OCI-LY7 (cell line): ENCODE results near the gene PIERCE2. TPM values are rescaled to one million over a fixed set of nuclear protein-coding genes. Genes with fewer than 3 reads are reported as not detected.

Experiments
- BruUV-seq: library from RNA; stranded (reverse); fragments of 400-500 nt; replicated peaks from 2 replicates; lab custom pipeline; 2021; lab: Mats Ljungman, UMichigan
- CTCF ChIA-PET: fragments of 300-600 bp; sonication (Branson Sonifier 250); formaldehyde crosslinking; loops from one replicate; lab custom pipeline; 2022; ENCODE audit warnings: antibody characterized with exemption; ENCODE audit not compliant: unreplicated experiment; lab: Charles Lee
- POLR2A ChIA-PET: fragments of 300-600 bp; sonication (Branson Sonifier 250); formaldehyde crosslinking; loops from one replicate; lab custom pipeline; 2022; ENCODE audit warnings: antibody characterized with exemption; lab: Charles Lee
- DNase-seq: peaks from one replicate; pipeline ENCODE4 v3.0.0-alpha.2; 2015; ENCODE audit warnings: low spot score
- H2AFZ ChIP-seq: fragments of 200-600 bp; sonication (generic), shearing (Covaris generic); 2 replicates; pipeline ENCODE4 v1.6.1; 2014; ENCODE audit warnings: mild to moderate bottlenecking, antibody characterized with exemption, low read length, moderate library complexity
- H3K27ac ChIP-seq: fragments of 200-600 bp; sonication (generic); 2 replicates; pipeline ENCODE4 v1.5.1; 2014; ENCODE audit warnings: mixed run types, low read depth, mild to moderate bottlenecking, moderate library complexity, low read length, inconsistent platforms; ENCODE audit not compliant: poor library complexity, severe bottlenecking
- H3K36me3 ChIP-seq: fragments of 200-600 bp; sonication (generic); 2 replicates; pipeline ENCODE4 v1.6.1; 2014; ENCODE audit warnings: mild to moderate bottlenecking, antibody characterized with exemption, low read length, moderate library complexity, mixed read lengths; ENCODE audit not compliant: insufficient read depth
- H3K4me1 ChIP-seq: fragments of 200-600 bp; sonication (generic); 2 replicates; pipeline ENCODE4 v1.5.1; 2014; ENCODE audit warnings: mild to moderate bottlenecking, low read length; ENCODE audit not compliant: insufficient read depth, poor library complexity, severe bottlenecking
- H3K4me2 ChIP-seq: fragments of 200-600 bp; sonication (generic); 2 replicates; pipeline ENCODE4 v1.6.1; 2014; ENCODE audit warnings: mild to moderate bottlenecking, low read length
- H3K4me3 ChIP-seq: fragments of 200-600 bp; sonication (generic); 2 replicates; pipeline ENCODE4 v1.5.1; 2014; ENCODE audit warnings: mild to moderate bottlenecking, low read depth, low read length; ENCODE audit not compliant: poor library complexity, severe bottlenecking
- H3K79me2 ChIP-seq: fragments of 200-600 bp; sonication (generic); 2 replicates; pipeline ENCODE4 v1.6.1; 2016; ENCODE audit warnings: low read depth, mild to moderate bottlenecking, low read length, moderate library complexity, mixed read lengths; ENCODE audit not compliant: insufficient read depth
- H3K9me2 ChIP-seq: fragments of 200-600 bp; sonication (generic); 2 replicates; pipeline ENCODE4 v1.6.1; 2016; ENCODE audit warnings: mild to moderate bottlenecking, low read length, mixed read lengths; ENCODE audit not compliant: insufficient read depth
- H3K9me3 ChIP-seq: fragments of 200-600 bp; sonication (generic); 2 replicates; pipeline ENCODE4 v1.6.1; 2014; ENCODE audit warnings: mild to moderate bottlenecking, mixed run types, low read length, mixed read lengths
- H4K20me1 ChIP-seq: fragments of 200-600 bp; sonication (generic); 2 replicates; pipeline ENCODE4 v1.6.1; 2014; ENCODE audit warnings: mild to moderate bottlenecking, antibody characterized with exemption, low read length, moderate library complexity, mixed read lengths; ENCODE audit not compliant: insufficient read depth
- CTCF ChIP-seq: fragments of 200-600 bp; sonication (generic); conservative IDR thresholded peaks from 2 replicates; pipeline ENCODE4 v1.5.1; 2014; ENCODE audit warnings: mild to moderate bottlenecking, antibody characterized with exemption, low read length, moderate library complexity, mixed read lengths
- EZH2phosphoT487 ChIP-seq: fragments of 200-600 bp; sonication (generic); IDR thresholded peaks from 2 replicates; pipeline ENCODE4 v1.6.1; 2018; ENCODE audit warnings: low read depth, borderline replicate concordance, mild to moderate bottlenecking, mixed run types, antibody characterized with exemption, low read length, moderate library complexity, mixed read lengths
- intact Hi-C: fragments of 100-400 bp; cut with micrococcal nuclease; formaldehyde crosslinking; loops from one replicate; pipeline ENCODE4 v1.10.0; 2022; ENCODE audit not compliant: unreplicated experiment
- total RNA-seq, 2 experiments: library from RNA; depleted of rRNA in 1 of 2; stranded (reverse); fragments of >200 nt in 1 of 2; shearing (Covaris generic) in 1 of 2; gene quantifications; 2 replicates each; pipeline ENCODE4 v1.2.3, GENCODE V29; 2014 to 2022

PIERCE2 gene
- total RNA-seq, 2 experiments from 2014 or later: 1.3 to 2.1 TPM

- Histone ChIP-seq H3K4me1 (no peaks in the 10 kb centered on the region), H4K20me1 (no peaks in the 10 kb centered on the region), H3K4me3 (no peak overlapping the region), H3K36me3 (no peaks in the 10 kb centered on the region), H2AFZ (no peak overlapping the region), H3K27ac (no peak overlapping the region), H3K4me2 (no peak overlapping the region), H3K9me3 (no peaks in the 10 kb centered on the region), H3K9me2 (no peaks in the 10 kb centered on the region), H3K79me2 (no peaks in the 10 kb centered on the region)
- ChIA-PET CTCF (no interaction called here), POLR2A (no interaction called here)
- intact Hi-C loops: no loop called here
- TF ChIP-seq CTCF (no peak), EZH2phosphoT487 (no peak)
- DNase-seq: no peak
- BruUV-seq: no TSS peak
Measured at GRCh38 chr15:55420171-55420866, 12.0 kb downstream of the PIERCE2 start.

- no TSS peak for BruUV-seq
- H3K27ac ChIP-seq: no peak overlapping the region
- H3K9me2 ChIP-seq: no peaks in the 10 kb centered on the region
- H2AFZ ChIP-seq: no peak overlapping the region
- intact Hi-C loops: no loop called here
- ChIA-PET CTCF (no interaction called here), POLR2A (no interaction called here)
- no peak for DNase-seq
- H3K79me2 ChIP-seq: no peaks in the 10 kb centered on the region
- no peaks in the 10 kb centered on the region for H4K20me1 ChIP-seq
- H3K4me3 ChIP-seq: no peak overlapping the region
- no peaks in the 10 kb centered on the region for H3K4me1 ChIP-seq
- no peak overlapping the region for H3K4me2 ChIP-seq
- H3K36me3 ChIP-seq: no peaks in the 10 kb centered on the region
- H3K9me3 ChIP-seq: no peaks in the 10 kb centered on the region
- TF ChIP-seq CTCF: no peak
- TF ChIP-seq EZH2phosphoT487: no peak
Measured at GRCh38 chr15:55422089-55422488, 13.8 kb downstream of the PIERCE2 start.
